HCT116 (cell line): ENCODE data around the gene SIRPG. TPM values are rescaled to one million over a fixed set of nuclear protein-coding genes. Genes with fewer than 3 reads are reported as not detected.
"Not testable (repeated sequence)": the region's sequence is repeated elsewhere in the genome, so short reads cannot be mapped to it uniquely, and the experiment has no call there.

Experiments used
- ATAC-seq: fragments of 200-7000 bp; cut with Tn5 transposase; 2 replicates; pipeline ENCODE4 v1.9.1; 2020; ENCODE audit warnings: mild to moderate bottlenecking, moderate library complexity
- BruUV-seq: library from RNA; stranded (reverse); fragments of 400-500 nt; replicated peaks from 2 replicates; lab custom pipeline; 2021; lab: Mats Ljungman, UMichigan
- CTCF ChIA-PET: fragments of 300-600 bp; sonication (Branson Sonifier 250); formaldehyde crosslinking; loops from one replicate; lab custom pipeline; 2021; ENCODE audit warnings: antibody characterized with exemption; lab: Charles Lee
- POLR2A ChIA-PET: fragments of 300-600, 350-600 bp; sonication (Branson Sonifier 250); formaldehyde crosslinking; loops from one replicate; lab custom pipeline; 2021; ENCODE audit warnings: antibody characterized with exemption; lab: Charles Lee
- RAD21 ChIA-PET, 2 experiments: fragments of 300-600 bp; sonication (Branson Sonifier 250); formaldehyde crosslinking; loops; one replicate each; lab custom pipeline; 2023; ENCODE audit warnings: low total read pairs in 2 of 2; ENCODE audit not compliant: uncharacterized antibody in 2 of 2, unreplicated experiment in 2 of 2, low non-redundant PET in 1 of 2; lab: Charles Lee
- DNase-seq: peaks from one replicate; pipeline ENCODE4 v3.0.0-alpha.2; 2010; ENCODE audit warnings: low read depth, low spot score
- H2AFZ ChIP-seq: fragments of 200-600 bp; shearing (Covaris generic), sonication (generic); 2 replicates; pipeline ENCODE4 v1.6.1; 2017; ENCODE audit warnings: low read depth, mixed run types, mixed read lengths, antibody characterized with exemption, low read length; ENCODE audit not compliant: poor library complexity, severe bottlenecking
- H3K27ac ChIP-seq: 2 replicates; pipeline ENCODE4 v1.5.1; 2012; ENCODE audit warnings: low read depth, low read length
- H3K27me3 ChIP-seq: fragments of 200-600 bp; sonication (generic); 2 replicates; pipeline ENCODE4 v1.6.1; 2016; ENCODE audit warnings: mixed run types, low read length, mixed read lengths; ENCODE audit not compliant: insufficient read depth
- H3K36me3 ChIP-seq, 2 experiments: fragments of 200-500 bp in 1 of 2; fragments of 200-600 bp in 1 of 2; sonication (Bioruptor generic) in 1 of 2; sonication (generic) in 1 of 2; 2 replicates each; pipeline versions ENCODE4 v1.5.1 to v1.6.1; 2014 to 2016; ENCODE audit warnings: low read length in 2 of 2, inconsistent platforms in 1 of 2, mixed read lengths in 1 of 2, mixed run types in 1 of 2; ENCODE audit not compliant: insufficient read depth in 2 of 2, control insufficient read depth in 1 of 2
- H3K4me1 ChIP-seq, 2 experiments: fragments of 200-600 bp in 1 of 2; sonication (generic) in 1 of 2; 2 replicates each; pipeline versions ENCODE4 v1.5.1 to v1.6.1; 2012 to 2017; ENCODE audit warnings: low read length in 2 of 2, inconsistent platforms in 1 of 2, mild to moderate bottlenecking in 1 of 2, mixed read lengths in 1 of 2, mixed run types in 1 of 2, moderate library complexity in 1 of 2; ENCODE audit not compliant: insufficient read depth in 2 of 2, control insufficient read depth in 1 of 2
- H3K4me2 ChIP-seq: fragments of 200-600 bp; sonication (generic); 2 replicates; pipeline ENCODE4 v1.6.1; 2017; ENCODE audit warnings: mixed run types, low read length, mixed read lengths
- H3K4me3 ChIP-seq, 2 experiments: fragments of 200-600 bp in 1 of 2; sonication (generic) in 1 of 2; replicated peaks in 1 of 2; 2 replicates each; pipeline ENCODE4 v1.5.1; 2011 to 2016; ENCODE audit warnings: low read length in 2 of 2, control low read depth in 1 of 2, low read depth in 1 of 2, mild to moderate bottlenecking in 1 of 2, mixed read lengths in 1 of 2, mixed run types in 1 of 2
- H3K79me2 ChIP-seq: fragments of 200-600 bp; sonication (generic); 2 replicates; pipeline ENCODE4 v1.6.1; 2017; ENCODE audit warnings: mild to moderate bottlenecking, mixed run types, low read length, moderate library complexity, mixed read lengths; ENCODE audit not compliant: insufficient read depth
- H3K9ac ChIP-seq: fragments of 200-600 bp; sonication (generic); 2 replicates; pipeline ENCODE4 v1.6.1; 2016; ENCODE audit warnings: low read length, mixed read lengths
- H3K9me2 ChIP-seq: fragments of 200-600 bp; sonication (generic), shearing (Covaris generic); 2 replicates; pipeline ENCODE4 v1.6.1; 2017; ENCODE audit warnings: mixed run types, mild to moderate bottlenecking, moderate library complexity; ENCODE audit not compliant: insufficient read depth
- H3K9me3 ChIP-seq, 2 experiments: fragments of 200-500 bp in 1 of 2; fragments of 200-600 bp in 1 of 2; sonication (Bioruptor generic) in 1 of 2; sonication (generic) in 1 of 2; 2 replicates each; pipeline ENCODE4 v1.6.1; 2014 to 2017; ENCODE audit warnings: low read length in 2 of 2, mixed read lengths in 2 of 2, inconsistent platforms in 1 of 2, low read depth in 1 of 2, mild to moderate bottlenecking in 1 of 2, mixed run types in 1 of 2, moderate library complexity in 1 of 2; ENCODE audit not compliant: control insufficient read depth in 1 of 2, insufficient read depth in 1 of 2
- H4K20me1 ChIP-seq: fragments of 200-600 bp; sonication (generic), shearing (Covaris generic); 2 replicates; pipeline ENCODE4 v1.6.1; 2017; ENCODE audit warnings: mixed run types, mild to moderate bottlenecking, moderate library complexity; ENCODE audit not compliant: insufficient read depth
- JUND ChIP-seq: IDR thresholded peaks from 2 replicates; pipeline ENCODE4 v1.6.1; 2012
- RAD21 ChIP-seq: IDR thresholded peaks from 2 replicates; pipeline ENCODE4 v1.6.1; 2012; ENCODE audit warnings: low read depth, mild to moderate bottlenecking
- SIN3A ChIP-seq: IDR thresholded peaks from 2 replicates; pipeline ENCODE4 v1.6.1; 2012; ENCODE audit warnings: low read depth
- SRF ChIP-seq: IDR thresholded peaks from 2 replicates; pipeline ENCODE4 v1.6.1; 2012; ENCODE audit warnings: low read depth
- intact Hi-C: fragments of 100-400 bp; cut with micrococcal nuclease; formaldehyde crosslinking; loops from 2 replicates; pipeline ENCODE4 v1.10.0; 2022
- total RNA-seq: library from RNA; stranded (reverse); gene quantifications from one replicate; pipeline ENCODE4 v1.2.1, GENCODE V29; 2021; ENCODE audit not compliant: unreplicated experiment
- TF ChIP-seq, protein P1 (sequence below): IDR thresholded peaks from 2 replicates; pipeline ENCODE4 v1.6.1; 2012
- TF ChIP-seq, protein P2 (sequence below): IDR thresholded peaks from 2 replicates; pipeline ENCODE4 v1.6.1; 2012; ENCODE audit warnings: low read depth

The SIRPG gene
- total RNA-seq, 1 experiment from 2014 or later: not detected

DNA sequence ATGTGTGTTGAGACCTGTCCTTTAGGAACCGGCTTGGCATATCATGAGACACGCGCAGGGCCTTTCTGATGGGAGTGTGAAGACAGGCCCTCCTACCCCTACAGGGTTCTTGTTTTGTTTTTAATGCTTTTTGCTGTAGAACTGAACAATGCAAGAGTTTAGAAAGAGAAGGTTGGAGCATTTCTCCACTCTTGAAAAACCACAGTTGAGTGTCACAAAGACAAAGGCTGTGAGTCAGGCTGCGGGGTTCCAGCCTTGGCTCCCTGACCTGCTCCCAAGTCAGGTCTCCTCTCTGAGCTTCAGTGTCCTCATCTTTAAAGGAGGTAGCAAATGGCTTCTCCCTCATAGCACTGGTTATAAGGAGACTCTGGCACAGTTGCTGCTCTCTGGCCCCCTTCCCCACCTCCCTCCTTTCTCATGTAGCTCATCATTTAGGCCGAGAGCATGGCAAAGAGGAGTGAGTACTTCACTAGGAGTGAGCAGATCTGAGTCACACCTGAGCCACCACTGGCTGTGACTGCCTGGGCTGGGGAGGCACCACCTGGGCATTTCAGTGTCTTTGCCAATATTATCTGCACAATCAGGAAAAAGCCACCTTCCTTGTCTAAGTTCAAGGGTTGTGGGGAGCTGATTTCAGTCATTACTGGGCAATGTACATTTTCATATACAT is 48.8 kb downstream of the SIRPG start:
- RAD21 ChIA-PET, H3K36me3 ChIP-seq, H2AFZ ChIP-seq, H3K9me2 ChIP-seq, CTCF ChIA-PET, H3K9ac ChIP-seq, H3K4me1 ChIP-seq, H3K27me3 ChIP-seq, intact Hi-C loops, H4K20me1 ChIP-seq, BruUV-seq, DNase-seq, H3K9me3 ChIP-seq, H3K79me2 ChIP-seq, POLR2A ChIA-PET, ATAC-seq, H3K4me2 ChIP-seq, H3K27ac ChIP-seq, H3K4me3 ChIP-seq: not testable (repeated sequence)

- POLR2A ChIA-PET: no interaction called here
- H3K36me3 ChIP-seq: no peaks in the 10 kb centered on the region
- no TSS peak for BruUV-seq
- no peak for ATAC-seq
- H3K9ac ChIP-seq: no peak overlapping the region
- H3K9me2 ChIP-seq: no peaks in the 10 kb centered on the region
- no peaks in the 10 kb centered on the region for H4K20me1 ChIP-seq
- no peaks in the 10 kb centered on the region for H3K27me3 ChIP-seq
- H3K27ac ChIP-seq: no peak overlapping the region
- no peaks in the 10 kb centered on the region for H3K4me1 ChIP-seq
- TF ChIP-seq, protein P1, sequence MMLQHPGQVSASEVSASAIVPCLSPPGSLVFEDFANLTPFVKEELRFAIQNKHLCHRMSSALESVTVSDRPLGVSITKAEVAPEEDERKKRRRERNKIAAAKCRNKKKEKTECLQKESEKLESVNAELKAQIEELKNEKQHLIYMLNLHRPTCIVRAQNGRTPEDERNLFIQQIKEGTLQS: no peak
- TF ChIP-seq RAD21 (no peak), JUND (no peak), SRF (no peak), SIN3A (no peak)
- TF ChIP-seq, protein P2, sequence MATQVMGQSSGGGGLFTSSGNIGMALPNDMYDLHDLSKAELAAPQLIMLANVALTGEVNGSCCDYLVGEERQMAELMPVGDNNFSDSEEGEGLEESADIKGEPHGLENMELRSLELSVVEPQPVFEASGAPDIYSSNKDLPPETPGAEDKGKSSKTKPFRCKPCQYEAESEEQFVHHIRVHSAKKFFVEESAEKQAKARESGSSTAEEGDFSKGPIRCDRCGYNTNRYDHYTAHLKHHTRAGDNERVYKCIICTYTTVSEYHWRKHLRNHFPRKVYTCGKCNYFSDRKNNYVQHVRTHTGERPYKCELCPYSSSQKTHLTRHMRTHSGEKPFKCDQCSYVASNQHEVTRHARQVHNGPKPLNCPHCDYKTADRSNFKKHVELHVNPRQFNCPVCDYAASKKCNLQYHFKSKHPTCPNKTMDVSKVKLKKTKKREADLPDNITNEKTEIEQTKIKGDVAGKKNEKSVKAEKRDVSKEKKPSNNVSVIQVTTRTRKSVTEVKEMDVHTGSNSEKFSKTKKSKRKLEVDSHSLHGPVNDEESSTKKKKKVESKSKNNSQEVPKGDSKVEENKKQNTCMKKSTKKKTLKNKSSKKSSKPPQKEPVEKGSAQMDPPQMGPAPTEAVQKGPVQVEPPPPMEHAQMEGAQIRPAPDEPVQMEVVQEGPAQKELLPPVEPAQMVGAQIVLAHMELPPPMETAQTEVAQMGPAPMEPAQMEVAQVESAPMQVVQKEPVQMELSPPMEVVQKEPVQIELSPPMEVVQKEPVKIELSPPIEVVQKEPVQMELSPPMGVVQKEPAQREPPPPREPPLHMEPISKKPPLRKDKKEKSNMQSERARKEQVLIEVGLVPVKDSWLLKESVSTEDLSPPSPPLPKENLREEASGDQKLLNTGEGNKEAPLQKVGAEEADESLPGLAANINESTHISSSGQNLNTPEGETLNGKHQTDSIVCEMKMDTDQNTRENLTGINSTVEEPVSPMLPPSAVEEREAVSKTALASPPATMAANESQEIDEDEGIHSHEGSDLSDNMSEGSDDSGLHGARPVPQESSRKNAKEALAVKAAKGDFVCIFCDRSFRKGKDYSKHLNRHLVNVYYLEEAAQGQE: no peak
- H2AFZ ChIP-seq: no peak overlapping the region
- intact Hi-C loops: no loop called here
- H3K4me2 ChIP-seq: no peak overlapping the region
- no peaks in the 10 kb centered on the region for H3K79me2 ChIP-seq
- RAD21 ChIA-PET: no interaction called here
- DNase-seq: no peak
- CTCF ChIA-PET: no interaction called here
- H3K9me3 ChIP-seq: no peaks in the 10 kb centered on the region
- H3K4me3 ChIP-seq: no peak overlapping the region
Observed at GRCh38 chr20:1600736-1601135, 56.8 kb downstream of the SIRPG start.
